ENCODE measurements around the gene WDR86.

- TF ChIP-seq CTCF (conservative IDR thresholded peaks at IDR 0.05) = no peak
- TF ChIP-seq EZH2 (IDR thresholded peaks at IDR 0.05; ENCODE audit: low read depth) = no peak
Measured at GRCh38 chr7:151381348-151382078, 28.3 kb downstream of the WDR86 start.
